Sigmoid colon (tissue), 4 donors: Measurements from ENCODE around the gene PPFIA3.
"Not testable (repeated sequence)": the region's sequence is repeated elsewhere in the genome, so short reads cannot be mapped to it uniquely, and the experiment has no call there.

ENCODE experiments used
- CTCF ChIP-seq, 4 experiments: fragments of 450-650 bp in 3 of 4; fragments of 200-600 bp in 1 of 4; IDR thresholded peaks; one replicate each; pipeline ENCODE4 v1.5.1; 2016 to 2019; ENCODE audit warnings: antibody characterized with exemption in 4 of 4, mild to moderate bottlenecking in 3 of 4, moderate library complexity in 2 of 4
- EP300 ChIP-seq, 4 donors: sonication (generic); formaldehyde crosslinking; IDR thresholded peaks; one replicate each; pipeline ENCODE4 v1.6.1; 2017; ENCODE audit warnings: antibody characterized with exemption in 4 of 4
- POLR2A ChIP-seq, 2 donors: fragments of 450-650 bp; IDR thresholded peaks; one replicate each; pipeline ENCODE4 v1.6.1; 2016; ENCODE audit warnings: antibody characterized with exemption in 2 of 2, mild to moderate bottlenecking in 2 of 2, moderate library complexity in 2 of 2

GRCh38 chr19:49074869-49075268 is 44.5 kb upstream of the PPFIA3 start:
- TF ChIP-seq EP300, POLR2A (IDR thresholded peaks at IDR 0.05): not testable (repeated sequence)
- peak; percentile 37 to 80 (median 70) for TF ChIP-seq CTCF (IDR thresholded peaks at IDR 0.05)
